CD4-positive, alpha-beta T cell treated with Interleukin-10 for 1 hour (primary cell): ENCODE data around the gene RFPL1.
"Not testable (repeated sequence)": the region's sequence is repeated elsewhere in the genome, so short reads cannot be mapped to it uniquely, and the experiment has no call there.

Experiments used
- DNase-seq: peaks from one replicate; pipeline ENCODE4 v3.0.0-alpha.2; 2020

Gene RFPL1

DNA sequence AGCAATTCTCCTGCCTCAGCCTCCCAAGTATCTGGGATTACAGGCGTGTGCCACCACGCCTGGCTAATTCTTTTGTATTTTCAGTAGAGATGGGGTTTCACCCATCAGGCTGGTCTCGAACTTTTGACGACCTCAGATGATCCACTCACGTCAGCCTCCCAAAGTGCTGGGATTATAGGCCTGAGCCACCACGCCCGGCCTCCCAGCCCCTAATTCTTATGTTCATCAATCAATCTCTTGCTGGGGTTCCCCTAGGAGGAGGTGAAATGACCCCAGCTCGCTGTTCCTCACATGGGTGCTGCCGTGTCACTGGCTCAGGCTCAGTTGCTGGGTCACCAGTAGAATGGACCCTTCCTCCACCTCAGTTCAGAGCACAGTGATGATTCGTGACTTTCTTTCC, at the start of gene RFPL1:
Gene RFPL1 (plus strand): TSS at position 301 of the 400 bp plus-strand sequence.
- not testable (repeated sequence) for DNase-seq

- DNase-seq, result no peak
These were observed 49.7 kb upstream of the RFPL1 start for GRCh38 chr22:29388759-29389090.

GRCh38 chr22:29390270-29390669, 48.1 kb upstream of the RFPL1 start:
- no peak for DNase-seq

DNA sequence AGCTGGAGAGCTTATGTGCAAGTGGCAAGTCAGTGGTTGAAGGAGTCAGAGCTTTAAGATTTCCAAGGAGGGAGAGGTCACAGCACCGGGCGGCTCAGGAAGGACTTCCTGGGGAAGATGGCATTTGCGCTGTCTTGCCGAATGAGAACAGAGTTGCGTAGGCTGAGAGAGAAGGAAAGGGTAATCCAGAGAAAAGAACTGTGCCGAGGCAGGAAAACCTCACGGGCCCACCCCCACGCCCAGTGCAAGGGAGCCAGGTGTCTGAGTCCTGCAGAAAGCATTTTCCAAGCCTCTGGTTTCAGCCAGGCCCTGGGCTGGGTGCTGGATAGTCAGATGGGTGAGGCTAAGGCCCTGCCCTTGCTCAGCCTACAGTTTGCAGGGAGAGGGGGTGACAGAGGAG, 46.8 kb upstream of the RFPL1 start:
- no peak for DNase-seq

DNA sequence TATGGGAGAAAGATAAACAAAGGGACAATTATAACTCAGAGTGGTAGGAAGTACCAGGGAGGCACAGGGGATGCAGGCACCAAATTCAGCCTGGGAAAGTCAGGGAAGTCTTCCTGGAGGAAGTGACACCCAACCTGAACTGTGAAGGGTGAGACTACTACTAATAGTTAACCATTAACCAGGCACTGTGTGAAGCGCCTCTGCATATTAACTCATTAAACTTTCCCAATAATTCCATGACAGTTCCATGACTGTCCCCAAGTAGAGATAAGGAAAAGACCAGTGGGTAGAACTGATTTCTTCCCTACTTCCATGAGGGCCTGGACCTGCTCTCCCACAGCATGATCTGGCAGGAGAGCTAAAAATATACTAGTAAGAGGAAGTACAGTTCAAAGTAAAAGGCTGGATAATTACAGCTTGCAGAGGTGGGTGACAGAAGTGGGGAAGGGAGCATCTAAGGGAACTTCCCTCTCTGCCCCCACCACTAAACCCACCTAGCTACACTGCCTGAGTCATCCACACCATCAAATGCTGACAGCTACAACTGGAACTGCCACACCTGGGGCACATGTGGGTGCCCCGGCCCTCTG, 45.3 kb upstream of the RFPL1 start:
- no peak for DNase-seq

GRCh38 chr22:29394931-29395581, 43.3 kb upstream of the RFPL1 start:
- DNase-seq, result peak; percentile 74

- DNase-seq, result no peak
These were observed 42.3 kb upstream of the RFPL1 start for GRCh38 chr22:29396126-29396525.

- DNase-seq, result no peak
These were observed 40.6 kb upstream of the RFPL1 start for GRCh38 chr22:29397791-29398190.

DNA sequence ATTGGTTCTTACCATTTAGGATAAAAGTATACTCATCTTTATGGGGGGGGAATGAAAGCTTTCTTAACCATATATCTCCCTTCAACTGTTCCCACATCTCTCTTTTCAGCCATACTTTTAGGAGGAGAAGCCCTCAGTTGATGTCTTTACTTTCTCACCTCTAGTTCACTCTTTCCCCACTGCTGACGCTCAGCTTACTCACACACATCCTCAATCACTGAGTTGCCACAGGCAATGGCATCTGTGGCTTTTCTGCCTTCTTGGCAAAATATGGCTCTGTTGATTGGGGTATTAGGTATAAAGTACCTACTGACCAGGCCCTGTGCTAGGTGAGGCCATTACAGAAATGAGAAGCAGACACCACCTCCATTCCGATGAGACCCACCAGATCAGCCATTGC, 37.8 kb upstream of the RFPL1 start:
- no peak for DNase-seq

DNA sequence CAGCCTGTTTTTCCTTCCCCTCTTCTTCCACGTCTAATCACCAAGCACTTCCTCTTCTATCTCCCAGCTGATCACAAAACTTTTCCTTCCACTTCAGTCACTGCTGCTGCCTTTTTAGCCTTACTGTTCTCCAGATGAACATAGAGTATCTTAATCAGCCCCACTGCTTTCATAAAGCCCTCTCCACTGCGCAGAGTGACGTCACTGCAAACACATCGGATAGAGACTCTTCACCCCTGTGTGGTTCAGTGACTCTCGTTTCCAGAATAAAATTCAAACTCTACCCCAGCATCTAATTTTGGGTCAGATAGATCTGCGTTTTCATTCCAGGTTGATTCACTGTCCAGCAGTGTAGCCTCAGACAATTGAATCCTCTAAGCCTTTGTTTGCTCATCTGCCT, 36.8 kb upstream of the RFPL1 start:
- DNase-seq, result not testable (repeated sequence)

- DNase-seq, result no peak
These were observed 29.4 kb upstream of the RFPL1 start for GRCh38 chr22:29408940-29409339.

DNA sequence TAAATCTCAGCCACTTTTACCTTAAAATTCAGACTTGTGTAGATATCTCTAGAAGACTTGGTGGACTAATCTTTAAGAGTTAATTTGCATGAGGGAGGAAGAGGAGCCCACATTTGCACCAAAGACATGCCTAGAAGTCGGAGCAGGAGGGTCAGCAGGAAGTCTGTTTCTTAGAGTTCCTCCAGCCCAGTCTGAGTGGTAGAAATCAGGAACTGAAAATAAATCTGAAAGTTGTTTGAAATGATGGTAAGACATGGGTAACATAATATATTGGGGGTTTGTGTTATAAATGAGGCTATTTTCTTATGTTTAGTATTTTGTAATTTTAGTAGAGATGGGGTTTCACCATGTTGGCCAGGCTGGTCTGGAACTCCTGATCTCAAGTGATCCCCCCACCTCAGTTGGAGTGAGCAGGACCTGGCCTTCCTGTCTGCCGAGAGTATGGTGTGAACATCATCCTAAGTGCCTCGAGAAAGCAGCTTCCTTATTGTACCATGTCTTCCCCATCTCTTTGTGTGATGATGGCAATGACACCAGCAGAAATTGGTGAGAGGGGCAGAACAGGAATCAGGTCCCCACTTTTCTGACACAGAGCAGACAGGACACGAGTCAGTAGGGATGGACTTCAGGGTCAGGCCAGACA, 26.7 kb upstream of the RFPL1 start:
- DNase-seq, result not testable (repeated sequence)

GRCh38 chr22:29412772-29413171, 25.6 kb upstream of the RFPL1 start:
- peak; percentile 35 for DNase-seq

DNA sequence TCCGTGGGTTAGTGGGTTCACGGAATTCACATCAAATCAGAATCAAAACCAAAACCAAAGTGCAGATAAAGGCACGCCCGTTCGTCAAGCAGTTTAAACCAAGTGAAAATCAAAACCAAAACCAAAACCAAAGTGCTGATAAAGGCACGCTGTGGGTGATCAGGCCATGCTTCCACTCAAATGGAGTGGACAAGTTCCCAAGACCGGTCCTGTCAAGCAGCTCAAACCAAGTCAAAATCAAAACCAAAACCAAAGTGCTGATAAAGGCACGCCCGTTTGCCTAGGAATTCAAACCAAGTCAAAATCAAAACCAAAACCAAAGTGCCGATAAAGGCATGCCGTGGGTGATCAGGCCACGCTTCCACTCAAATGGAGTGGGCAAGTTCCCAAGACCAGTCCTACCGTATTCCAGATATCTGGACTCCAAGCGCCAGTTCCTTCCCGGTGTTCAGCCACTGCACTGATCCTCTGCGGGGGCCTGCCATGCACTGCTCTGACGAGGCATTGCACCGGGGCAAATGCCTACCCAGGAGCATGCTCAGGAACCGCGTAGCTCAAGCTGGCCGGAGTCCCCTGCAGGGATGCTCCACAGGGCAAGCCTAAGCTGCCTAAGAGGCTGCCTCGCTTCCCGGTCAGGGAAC, 23.3 kb upstream of the RFPL1 start:
- peak; percentile 81 for DNase-seq

DNA sequence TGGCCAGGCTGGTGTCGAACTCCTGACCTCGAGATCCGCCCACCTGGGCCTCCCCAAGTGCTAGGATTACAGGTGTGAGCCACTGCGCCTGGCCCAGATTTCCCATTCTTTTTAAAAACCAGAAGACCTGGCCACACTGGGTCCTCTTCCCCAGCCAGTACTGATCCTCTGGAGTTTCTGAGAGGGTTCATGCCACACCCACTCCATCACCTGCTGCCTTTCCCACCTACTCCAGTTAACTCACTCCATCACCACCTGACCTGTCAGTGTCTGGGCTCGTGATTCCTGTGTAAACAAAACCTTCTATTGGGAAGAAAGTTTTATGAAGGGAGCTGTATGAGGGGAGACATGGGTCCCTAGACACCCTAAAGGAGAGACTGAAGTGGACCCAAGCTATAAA, 19.7 kb upstream of the RFPL1 start:
- not testable (repeated sequence) for DNase-seq

GRCh38 chr22:29426476-29426875, 11.9 kb upstream of the RFPL1 start:
- DNase-seq, result no peak

GRCh38 chr22:29427176-29427760, 11.1 kb upstream of the RFPL1 start:
- DNase-seq, result no peak

DNA sequence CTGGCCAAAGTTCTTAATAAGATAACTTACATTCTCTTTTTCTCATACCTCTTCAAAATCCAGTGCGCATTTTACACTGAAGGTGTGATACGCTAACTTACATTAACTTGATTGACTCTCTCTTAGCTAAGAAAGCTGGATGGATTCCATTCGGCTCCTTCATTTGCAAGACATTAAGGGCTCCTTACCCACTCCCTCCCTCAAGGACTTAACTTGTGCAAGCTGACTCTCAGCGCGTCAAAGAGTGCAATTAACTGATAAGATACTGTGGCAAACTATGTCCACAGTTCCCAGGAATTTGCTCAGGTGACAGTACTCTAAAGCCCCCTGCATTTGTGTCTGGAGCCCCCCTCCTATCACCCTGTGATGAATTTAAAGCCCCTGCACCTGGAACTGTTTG, 6.4 kb upstream of the RFPL1 start:
- DNase-seq, result no peak

DNA sequence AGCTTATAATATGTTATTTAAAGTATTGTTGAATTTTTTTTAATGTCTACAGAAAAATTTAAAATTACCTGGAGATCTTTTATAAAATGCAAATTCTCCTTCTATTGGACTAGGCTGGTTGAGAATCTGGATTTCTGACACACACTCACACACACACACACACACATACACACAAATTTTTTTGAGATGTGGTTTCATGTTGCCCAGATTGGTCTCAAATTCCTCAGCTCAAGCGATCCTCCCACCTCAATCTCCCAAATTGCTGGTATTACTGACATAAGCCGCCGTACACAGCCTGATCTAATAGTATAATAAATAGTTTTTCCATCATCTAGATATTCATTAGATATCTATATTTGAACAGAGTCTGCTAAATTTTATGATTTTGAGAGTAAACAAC, 4.5 kb upstream of the RFPL1 start:
- no peak for DNase-seq

DNA sequence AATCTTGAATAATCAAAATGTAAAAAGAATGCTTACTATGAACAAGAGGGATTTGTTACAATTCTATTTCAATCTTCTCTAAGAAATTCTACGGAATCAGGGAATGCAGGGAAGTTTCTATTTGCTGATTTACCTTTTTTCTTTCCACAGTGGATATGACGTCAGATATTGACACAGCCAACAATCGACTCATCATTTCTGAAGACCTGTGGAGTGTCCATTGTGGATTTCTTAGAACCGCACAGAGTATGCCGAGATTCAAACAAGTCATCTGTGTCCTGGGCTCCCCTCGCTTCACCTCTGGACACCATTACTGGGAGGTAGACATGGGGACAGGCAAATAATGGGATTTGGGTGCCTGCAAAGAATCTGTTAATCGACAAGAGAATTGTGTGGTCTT, 4.1 kb upstream of the RFPL1 start:
- no peak for DNase-seq

DNA sequence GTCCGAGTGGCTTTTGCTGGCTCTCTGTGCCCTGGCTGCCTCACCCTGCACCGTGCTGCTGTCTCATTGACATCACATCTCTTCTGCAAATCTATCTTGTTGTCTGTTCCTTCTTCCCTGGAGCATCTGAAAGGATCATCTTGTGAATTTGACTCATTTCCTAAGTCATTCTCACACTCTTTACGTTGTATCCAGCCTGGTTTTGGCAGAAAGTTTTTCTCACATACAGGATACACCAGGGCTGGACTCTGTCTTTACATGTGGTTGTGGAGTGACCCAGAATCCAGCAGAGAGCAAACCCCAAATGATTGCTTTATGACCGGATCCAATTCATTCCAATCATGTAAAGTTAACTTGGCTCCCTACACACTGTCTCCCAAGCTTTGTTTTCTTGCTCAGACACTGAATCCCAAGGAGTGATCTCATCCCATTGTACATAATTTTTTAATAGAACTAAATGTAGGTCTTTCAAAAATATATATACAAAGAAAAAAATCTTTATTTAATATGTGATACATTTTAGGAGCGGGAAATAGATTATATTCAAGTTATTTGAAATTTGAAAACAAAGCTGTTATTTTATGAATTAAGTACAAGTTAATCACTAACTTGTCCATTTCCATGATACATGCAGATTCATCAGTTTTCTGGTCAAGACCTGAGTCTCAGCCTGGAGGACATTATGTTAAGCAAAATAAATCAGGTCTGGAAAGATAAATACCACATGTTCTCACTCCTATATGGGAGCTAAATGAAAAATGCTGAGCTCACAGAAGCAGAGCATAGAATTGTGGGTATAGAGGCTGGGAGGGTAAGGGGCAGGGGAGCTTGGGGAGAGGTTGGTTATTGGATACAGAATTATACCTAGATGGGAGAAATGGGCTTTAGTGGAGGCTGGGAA, 2.9 kb upstream of the RFPL1 start:
- DNase-seq, result no peak

- DNase-seq, result no peak
These were observed 4.6 kb downstream of the RFPL1 start for GRCh38 chr22:29442976-29443375.

GRCh38 chr22:29443452-29443851, 5.1 kb downstream of the RFPL1 start:
- DNase-seq, result no peak
